HEK293 (cell line): Measurements from ENCODE around the gene RAD54L.
A peak's percentile ranks its signal among the peaks of the same experiment; 100 is the strongest.

ENCODE experiments used
- CTCF ChIP-seq: fragments of 450-650 bp; formaldehyde crosslinking; IDR thresholded peaks from 2 replicates; pipeline ENCODE4 v1.5.1; 2016; ENCODE audit warnings: missing biosample characterization, missing genetic modification characterization
- ZNF10 ChIP-seq: fragments of 450-650 bp; formaldehyde crosslinking; IDR thresholded peaks from 2 replicates; pipeline ENCODE4 v1.5.1; 2017; ENCODE audit warnings: missing biosample characterization, missing genetic modification characterization
- ZNF157 ChIP-seq: fragments of 450-650 bp; formaldehyde crosslinking; IDR thresholded peaks from 2 replicates; pipeline ENCODE4 v1.5.1; 2016; ENCODE audit warnings: missing biosample characterization, missing genetic modification characterization
- ZNF26 ChIP-seq: fragments of 450-650 bp; formaldehyde crosslinking; IDR thresholded peaks from 2 replicates; pipeline ENCODE4 v1.5.1; 2016; ENCODE audit warnings: missing biosample characterization, missing genetic modification characterization
- ZNF404 ChIP-seq: fragments of 450-650 bp; formaldehyde crosslinking; IDR thresholded peaks from 2 replicates; pipeline ENCODE4 v1.5.1; 2017; ENCODE audit warnings: missing biosample characterization, missing genetic modification characterization
- ZNF558 ChIP-seq: fragments of 450-650 bp; formaldehyde crosslinking; IDR thresholded peaks from 2 replicates; pipeline ENCODE4 v1.5.1; 2016; ENCODE audit warnings: missing biosample characterization, missing genetic modification characterization
- ZNF777 ChIP-seq: fragments of 450-650 bp; formaldehyde crosslinking; IDR thresholded peaks from 2 replicates; pipeline ENCODE4 v1.5.1; 2017; ENCODE audit warnings: missing biosample characterization, missing genetic modification characterization, borderline replicate concordance
- TF ChIP-seq, protein P1 (sequence below): fragments of 450-650 bp; formaldehyde crosslinking; IDR thresholded peaks from 2 replicates; pipeline ENCODE4 v1.5.1; 2017; ENCODE audit warnings: missing biosample characterization, missing genetic modification characterization
- TF ChIP-seq, protein P2 (sequence below): fragments of 450-650 bp; formaldehyde crosslinking; IDR thresholded peaks from 2 replicates; pipeline ENCODE4 v1.5.1; 2016; ENCODE audit warnings: missing biosample characterization, missing genetic modification characterization

GRCh38 chr1:46284597-46285564 is 37.3 kb downstream of the RAD54L start:
- TF ChIP-seq, protein P1, sequence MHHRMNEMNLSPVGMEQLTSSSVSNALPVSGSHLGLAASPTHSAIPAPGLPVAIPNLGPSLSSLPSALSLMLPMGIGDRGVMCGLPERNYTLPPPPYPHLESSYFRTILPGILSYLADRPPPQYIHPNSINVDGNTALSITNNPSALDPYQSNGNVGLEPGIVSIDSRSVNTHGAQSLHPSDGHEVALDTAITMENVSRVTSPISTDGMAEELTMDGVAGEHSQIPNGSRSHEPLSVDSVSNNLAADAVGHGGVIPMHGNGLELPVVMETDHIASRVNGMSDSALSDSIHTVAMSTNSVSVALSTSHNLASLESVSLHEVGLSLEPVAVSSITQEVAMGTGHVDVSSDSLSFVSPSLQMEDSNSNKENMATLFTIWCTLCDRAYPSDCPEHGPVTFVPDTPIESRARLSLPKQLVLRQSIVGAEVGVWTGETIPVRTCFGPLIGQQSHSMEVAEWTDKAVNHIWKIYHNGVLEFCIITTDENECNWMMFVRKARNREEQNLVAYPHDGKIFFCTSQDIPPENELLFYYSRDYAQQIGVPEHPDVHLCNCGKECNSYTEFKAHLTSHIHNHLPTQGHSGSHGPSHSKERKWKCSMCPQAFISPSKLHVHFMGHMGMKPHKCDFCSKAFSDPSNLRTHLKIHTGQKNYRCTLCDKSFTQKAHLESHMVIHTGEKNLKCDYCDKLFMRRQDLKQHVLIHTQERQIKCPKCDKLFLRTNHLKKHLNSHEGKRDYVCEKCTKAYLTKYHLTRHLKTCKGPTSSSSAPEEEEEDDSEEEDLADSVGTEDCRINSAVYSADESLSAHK = no peak
- TF ChIP-seq ZNF558 (tag by site-specific recombination) (no peak), ZNF777 (tag by site-specific recombination) (no peak), CTCF (no peak), ZNF157 (tag by site-specific recombination) (no peak), ZNF10 (tag by site-specific recombination) (no peak), ZNF404 (tag by site-specific recombination) (no peak), ZNF26 (tag by site-specific recombination) (no peak)
- TF ChIP-seq, protein P2, sequence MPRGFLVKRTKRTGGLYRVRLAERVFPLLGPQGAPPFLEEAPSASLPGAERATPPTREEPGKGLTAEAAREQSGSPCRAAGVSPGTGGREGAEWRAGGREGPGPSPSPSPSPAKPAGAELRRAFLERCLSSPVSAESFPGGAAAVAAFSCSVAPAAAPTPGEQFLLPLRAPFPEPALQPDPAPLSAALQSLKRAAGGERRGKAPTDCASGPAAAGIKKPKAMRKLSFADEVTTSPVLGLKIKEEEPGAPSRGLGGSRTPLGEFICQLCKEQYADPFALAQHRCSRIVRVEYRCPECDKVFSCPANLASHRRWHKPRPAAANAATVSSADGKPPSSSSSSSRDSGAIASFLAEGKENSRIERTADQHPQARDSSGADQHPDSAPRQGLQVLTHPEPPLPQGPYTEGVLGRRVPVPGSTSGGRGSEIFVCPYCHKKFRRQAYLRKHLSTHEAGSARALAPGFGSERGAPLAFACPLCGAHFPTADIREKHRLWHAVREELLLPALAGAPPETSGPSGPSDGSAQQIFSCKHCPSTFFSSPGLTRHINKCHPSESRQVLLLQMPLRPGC = peak; percentile 52; the same call in 1 of the 2 replicates
